ENCODE results near the gene CTBS. TPM values are rescaled to one million over a fixed set of nuclear protein-coding genes. Genes with fewer than 3 reads are reported as not detected.

CTBS gene
- total and polyA plus RNA-seq, 2 of the 8 experiments (the other 6 are each of a cell fraction or from before 2014, with no cell fraction given): 3.3 to 4.1 TPM

DNA sequence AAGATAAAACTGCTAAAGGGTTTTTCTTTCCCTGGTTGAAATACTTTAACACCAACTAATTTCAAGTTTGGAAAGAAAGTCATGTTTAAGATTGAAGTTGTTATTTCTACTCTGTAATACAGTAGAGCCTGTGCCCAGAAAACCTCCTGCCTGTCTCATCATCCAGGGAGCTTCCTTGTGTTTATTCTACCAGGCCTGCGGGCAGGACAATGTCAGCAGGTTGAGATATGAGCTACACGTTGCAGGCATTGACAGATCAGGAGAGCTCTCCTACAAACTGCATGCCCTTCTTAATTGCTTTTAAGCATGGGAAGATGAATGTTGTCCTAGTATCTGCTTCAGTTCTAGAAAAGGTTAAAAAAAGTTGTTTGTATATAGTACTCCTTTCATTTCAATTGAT, 43.1 kb upstream of the CTBS start:
- H3K23ac ChIP-seq (ENCODE audit: insufficient read length): no peak overlapping the region
- H4K20me1 ChIP-seq (replicated peaks in 1 of 2; ENCODE audit: control insufficient read depth in 1 of 2, insufficient read depth in 2 of 2, low read length in 2 of 2): no peaks in the 10 kb centered on the region
- DNase-seq (ENCODE audit: low read depth in 1 of 2, low spot score in 2 of 2) (no peak), FAIRE-seq (no peak)
- H3K79me1 ChIP-seq (ENCODE audit: low read depth, low read length): no peaks in the 10 kb centered on the region
- H3K4me3 ChIP-seq (ENCODE audit: extremely low read depth in 1 of 4, insufficient read depth in 2 of 4, low read depth in 3 of 4, low read length in 4 of 4): no peak overlapping the region
- H4K91ac ChIP-seq (replicated peaks; ENCODE audit: insufficient read length, low read length): no peak overlapping the region
- no peak overlapping the region for H2BK120ac ChIP-seq (replicated peaks; ENCODE audit: low read depth, low read length)
- H3K4me1 ChIP-seq (replicated peaks in 1 of 4; ENCODE audit: control insufficient read depth in 3 of 4, insufficient read depth in 4 of 4, low read length in 3 of 4): peaks cover 0 to 3% (median 0%) of the 10 kb centered on the region in 4 experiments; a peak in 1 of 7 replicates
- ChIA-PET CTCF (ENCODE audit: partially characterized antibody) (no interaction called here), POLR2A (ENCODE audit: partially characterized antibody) (no interaction called here)
- H3K9me3 ChIP-seq (ENCODE audit: insufficient read depth in 2 of 2, low read depth in 1 of 2, low read length in 1 of 2): peaks cover 13 to 17% of the 10 kb centered on the region in 2 experiments
- H2BK12ac ChIP-seq (ENCODE audit: low read depth, low read length): no peak overlapping the region
- H2BK15ac ChIP-seq (ENCODE audit: low read length): no peak overlapping the region
- H3K9ac ChIP-seq (replicated peaks in 1 of 4; ENCODE audit: extremely low read depth in 1 of 4, low read depth in 3 of 4, low read length in 3 of 4): no peak overlapping the region
- H3K56ac ChIP-seq (replicated peaks; ENCODE audit: insufficient read length, low read depth, low read length): no peak overlapping the region
- no peak overlapping the region for H2BK20ac ChIP-seq (ENCODE audit: low read length)
- H2BK5ac ChIP-seq (ENCODE audit: low read depth, low read length): no peak overlapping the region
- no peaks in the 10 kb centered on the region for H3K27me3 ChIP-seq (replicated peaks in 1 of 4; ENCODE audit: control insufficient read depth in 3 of 4, extremely low read depth in 1 of 4, insufficient read depth in 3 of 4, low read length in 3 of 4)
- H3K23me2 ChIP-seq (ENCODE audit: low read depth, low read length): no peaks in the 10 kb centered on the region; the same call in 1 of the 2 replicates
- no peak overlapping the region for H2AFZ ChIP-seq (ENCODE audit: low read length)
- no peak overlapping the region for H3K14ac ChIP-seq (ENCODE audit: insufficient read length)
- H3K36me3 ChIP-seq (ENCODE audit: control insufficient read depth in 2 of 4, insufficient read depth in 4 of 4, low read length in 3 of 4): peaks cover 0 to 5% (median 0%) of the 10 kb centered on the region in 4 experiments; a peak in 1 of 8 replicates
- H2AK5ac ChIP-seq (ENCODE audit: low read depth, low read length): no peak overlapping the region
- no peak overlapping the region for H3K27ac ChIP-seq (ENCODE audit: low read depth, low read length)
- H3K18ac ChIP-seq (ENCODE audit: extremely low read depth, low read length): no peak overlapping the region
- TF ChIP-seq, protein P1, sequence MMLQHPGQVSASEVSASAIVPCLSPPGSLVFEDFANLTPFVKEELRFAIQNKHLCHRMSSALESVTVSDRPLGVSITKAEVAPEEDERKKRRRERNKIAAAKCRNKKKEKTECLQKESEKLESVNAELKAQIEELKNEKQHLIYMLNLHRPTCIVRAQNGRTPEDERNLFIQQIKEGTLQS (IDR thresholded peaks at IDR 0.05; ENCODE audit: insufficient read depth, low read depth, low read length): no peak
- no peak for TF ChIP-seq CBX5 (IDR thresholded peaks at IDR 0.05; ENCODE audit: low read depth, low read length)
- TF ChIP-seq SIRT6 (IDR thresholded peaks at IDR 0.05; ENCODE audit: low read length): no peak
- no peak for TF ChIP-seq TAF1 (IDR thresholded peaks at IDR 0.05; ENCODE audit: low read depth, low read length)
- TF ChIP-seq SP4 (IDR thresholded peaks at IDR 0.05; ENCODE audit: low read length): no peak
- TF ChIP-seq NRF1 (IDR thresholded peaks at IDR 0.05; ENCODE audit: low read depth, low read length): no peak
- TF ChIP-seq GABPA (IDR thresholded peaks at IDR 0.05; ENCODE audit: borderline replicate concordance, insufficient read depth, low read length): no peak
- no peak for TF ChIP-seq EZH2 (IDR thresholded peaks at IDR 0.05; ENCODE audit: low read depth, low read length, severe bottlenecking)
- TF ChIP-seq, protein P2, sequence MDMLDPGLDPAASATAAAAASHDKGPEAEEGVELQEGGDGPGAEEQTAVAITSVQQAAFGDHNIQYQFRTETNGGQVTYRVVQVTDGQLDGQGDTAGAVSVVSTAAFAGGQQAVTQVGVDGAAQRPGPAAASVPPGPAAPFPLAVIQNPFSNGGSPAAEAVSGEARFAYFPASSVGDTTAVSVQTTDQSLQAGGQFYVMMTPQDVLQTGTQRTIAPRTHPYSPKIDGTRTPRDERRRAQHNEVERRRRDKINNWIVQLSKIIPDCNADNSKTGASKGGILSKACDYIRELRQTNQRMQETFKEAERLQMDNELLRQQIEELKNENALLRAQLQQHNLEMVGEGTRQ (IDR thresholded peaks at IDR 0.05; ENCODE audit: low read length): no peak
- no peak for TF ChIP-seq RFX5 (IDR thresholded peaks at IDR 0.05; ENCODE audit: borderline replicate concordance, low read depth, low read length)
- TF ChIP-seq CHD1 (IDR thresholded peaks at IDR 0.05; ENCODE audit: low read depth, low read length): no peak
- no peak for TF ChIP-seq SP1 (IDR thresholded peaks at IDR 0.05; ENCODE audit: low read depth, low read length)
- TF ChIP-seq HDAC6 (IDR thresholded peaks at IDR 0.05; ENCODE audit: low read depth, low read length): no peak
- H3K4me2 ChIP-seq (ENCODE audit: insufficient read depth in 1 of 2, low read depth in 2 of 2, low read length in 2 of 2): no peak overlapping the region
- H3K4ac ChIP-seq (replicated peaks; ENCODE audit: insufficient read length, low read depth, low read length): no peak overlapping the region
- 94% methylated on average over 2 of the region's 2 CpGs; no CpG with 5 or more reads in 1 of the 2 experiments for WGBS, 2 experiments (ENCODE audit: extremely low coverage in 1 of 2, insufficient coverage in 1 of 2, insufficient read length in 1 of 2, insufficient replicate concordance in 2 of 2, low coverage in 1 of 2, low lambda C conversion rate in 2 of 2, missing lambda C conversion rate in 1 of 2)
- H4K8ac ChIP-seq (ENCODE audit: extremely low read depth, insufficient read depth, low read length): no peak overlapping the region
- no peak overlapping the region for H4K5ac ChIP-seq (ENCODE audit: insufficient read length, low read depth, low read length)
- H3K79me2 ChIP-seq (ENCODE audit: control insufficient read depth in 1 of 2, insufficient read depth in 2 of 2, low read length in 2 of 2): no peaks in the 10 kb centered on the region

All from H1 (cell line).